NT2/D1 (cell line): Measurements from ENCODE around the gene TTR.

Experiments used
- DNase-seq: peaks from one replicate; pipeline ENCODE4 v3.0.0-alpha.2; 2011; ENCODE audit warnings: low read depth, low spot score
- H3K27me3 ChIP-seq: 2 replicates; pipeline ENCODE4 v1.6.0; 2011; ENCODE audit warnings: mild to moderate bottlenecking; ENCODE audit not compliant: insufficient read length, insufficient read depth
- H3K36me3 ChIP-seq: 2 replicates; pipeline ENCODE4 v1.6.1; 2011; ENCODE audit warnings: mild to moderate bottlenecking, low read length, mixed read lengths; ENCODE audit not compliant: insufficient read depth, insufficient read length
- H3K4me1 ChIP-seq: 2 replicates; pipeline ENCODE4 v1.5.1; 2011; ENCODE audit not compliant: insufficient read depth, insufficient read length
- H3K4me3 ChIP-seq: 2 replicates; pipeline ENCODE4 v1.5.1; 2011; ENCODE audit warnings: low read depth; ENCODE audit not compliant: insufficient read length
- H3K9ac ChIP-seq: 2 replicates; pipeline ENCODE4 v1.6.0; 2011; ENCODE audit warnings: low read depth; ENCODE audit not compliant: insufficient read length
- H3K9me3 ChIP-seq: 2 replicates; pipeline ENCODE4 v1.5.1; 2011; ENCODE audit warnings: mild to moderate bottlenecking, low read length; ENCODE audit not compliant: insufficient read depth
- SUZ12 ChIP-seq: IDR thresholded peaks from 2 replicates; pipeline ENCODE4 v1.6.1; 2011; ENCODE audit not compliant: insufficient read length, insufficient read depth; ENCODE audit errors: extremely low read depth
- YY1 ChIP-seq: IDR thresholded peaks from 2 replicates; pipeline ENCODE4 v1.6.1; 2011; ENCODE audit not compliant: insufficient read length, insufficient read depth
- ZNF274 ChIP-seq: IDR thresholded peaks from 2 replicates; pipeline ENCODE4 v1.6.1; 2011; ENCODE audit warnings: mild to moderate bottlenecking, low read depth, low read length

Gene TTR

DNA sequence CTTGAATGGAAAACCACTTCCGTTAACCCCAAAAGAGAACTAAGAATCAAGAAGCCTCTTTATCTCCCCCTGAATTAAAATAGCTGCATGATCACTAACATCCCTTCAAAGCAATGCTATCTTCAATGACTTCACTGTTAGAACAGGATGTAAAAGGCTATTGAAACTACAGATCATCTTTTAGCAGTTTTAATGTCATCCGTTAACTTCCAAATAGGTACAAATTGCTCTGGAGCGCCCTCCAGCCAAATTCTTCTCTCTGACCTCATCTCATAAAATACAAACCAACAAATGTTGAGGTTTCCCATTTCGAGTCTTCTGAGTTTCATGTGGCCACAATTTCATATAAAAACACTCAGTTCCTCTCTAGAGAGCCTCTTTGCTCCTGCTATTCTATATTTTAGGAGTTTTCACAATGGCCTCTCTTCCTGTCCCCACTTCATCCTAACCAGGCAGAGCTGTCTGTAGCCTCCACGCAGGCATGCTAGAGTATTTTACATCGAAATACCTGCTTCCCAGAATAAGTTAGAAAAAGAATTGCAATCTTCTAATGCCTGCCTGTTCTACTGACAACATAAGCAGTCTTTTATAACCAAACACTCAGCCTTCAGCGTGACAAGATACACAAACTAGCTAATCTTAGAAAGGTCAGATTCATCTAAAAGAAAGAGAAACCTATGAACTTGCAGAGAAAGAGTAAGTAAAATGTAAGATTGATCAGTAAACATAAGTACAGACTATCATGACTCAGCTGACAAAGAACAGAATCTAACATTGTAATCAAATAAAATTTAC, 54.9 kb downstream of the TTR start:
- Histone ChIP-seq H3K4me1 (peaks cover 2% of the 10 kb centered on the region), H3K27me3 (no peaks in the 10 kb centered on the region), H3K9me3 (no peaks in the 10 kb centered on the region), H3K9ac (no peak overlapping the region), H3K4me3 (no peak overlapping the region), H3K36me3 (peaks cover 4% of the 10 kb centered on the region)
- no peak for DNase-seq
- TF ChIP-seq SUZ12 (no peak), YY1 (no peak), ZNF274 (no peak)

DNA sequence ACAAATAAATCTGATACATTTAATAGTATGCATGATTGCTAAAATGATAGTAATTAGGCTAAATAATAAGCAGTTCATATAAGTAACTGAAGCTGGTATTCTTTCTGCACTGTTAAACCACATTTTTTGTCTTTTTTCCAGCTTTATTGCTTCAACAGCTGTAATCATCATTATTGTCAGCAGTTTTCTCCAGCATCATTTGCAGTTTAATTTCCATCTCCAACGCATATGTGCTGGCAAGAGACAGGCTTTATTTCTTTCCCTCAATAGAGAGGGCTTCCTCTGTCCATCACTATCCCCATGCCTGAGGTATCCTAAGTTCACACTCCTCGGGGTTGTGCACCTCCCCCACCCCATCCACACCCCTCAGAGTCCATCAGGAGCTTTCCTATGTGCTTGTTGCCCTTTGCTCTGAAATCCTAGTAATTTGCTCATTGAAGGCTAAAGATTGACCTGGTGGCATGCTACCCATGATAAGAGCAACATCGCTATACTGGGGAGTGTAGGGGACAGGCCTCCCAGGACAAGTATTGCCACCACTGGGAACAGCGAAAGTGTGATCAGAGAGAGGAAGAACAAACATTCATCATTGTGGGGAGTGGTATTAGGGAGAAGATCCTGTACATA, 55.6 kb downstream of the TTR start:
- H3K4me1 ChIP-seq, result peaks cover 5% of the 10 kb centered on the region
- TF ChIP-seq SUZ12, result no peak
- TF ChIP-seq YY1, result no peak
- no peak for TF ChIP-seq ZNF274
- H3K9ac ChIP-seq, result no peak overlapping the region
- H3K36me3 ChIP-seq, result peaks cover 4% of the 10 kb centered on the region
- no peaks in the 10 kb centered on the region for H3K27me3 ChIP-seq
- no peak for DNase-seq
- no peak overlapping the region for H3K4me3 ChIP-seq
- no peaks in the 10 kb centered on the region for H3K9me3 ChIP-seq
